Peyer's patch (tissue), 4 donors: ENCODE measurements around the gene PLPPR4.

Experiments
- CTCF ChIP-seq, 6 experiments: fragments of 450-650 bp in 4 of 6; fragments of 200-600 bp in 2 of 6; sonication (generic) in 1 of 6; IDR thresholded peaks; one replicate each; pipeline ENCODE4 v1.5.1; 2017 to 2019; ENCODE audit warnings: antibody characterized with exemption in 6 of 6, mild to moderate bottlenecking in 3 of 6, moderate library complexity in 1 of 6
- POLR2A ChIP-seq, 2 donors: fragments of 450-650 bp; IDR thresholded peaks; one replicate each; pipeline ENCODE4 v1.5.1; 2017; ENCODE audit warnings: antibody characterized with exemption in 2 of 2, mild to moderate bottlenecking in 2 of 2, moderate library complexity in 2 of 2

DNA sequence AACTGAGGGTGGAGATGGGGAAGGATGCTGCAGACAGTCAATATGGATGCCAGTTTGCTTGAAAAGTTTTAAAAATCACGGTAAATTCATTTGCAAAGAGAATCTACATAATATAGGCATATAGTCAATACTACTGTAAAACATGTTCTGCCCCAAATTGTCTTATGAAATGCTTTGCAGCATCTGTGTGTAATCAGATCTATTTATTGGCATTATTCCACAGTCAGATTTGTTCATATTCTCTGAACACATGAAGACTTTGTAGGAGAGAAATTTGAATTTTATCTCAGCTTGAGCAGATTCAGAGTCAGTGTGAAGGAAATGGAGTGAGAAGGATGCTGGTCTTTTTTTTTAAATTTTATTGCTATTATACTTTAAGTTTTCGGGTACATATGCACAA is 88.5 kb downstream of the PLPPR4 start:
- TF ChIP-seq CTCF (IDR thresholded peaks at IDR 0.05) (no peak), POLR2A (IDR thresholded peaks at IDR 0.05) (no peak)
